Measurements from ENCODE around the gene FAM50A.

FAM50A gene

GRCh38 chrX:154432210-154432609, 11.7 kb upstream of the FAM50A start:
- peak overlapping the region; percentile 43; the same call in 1 of the 2 replicates for H3K27ac ChIP-seq
- TF ChIP-seq CTCF (conservative IDR thresholded peaks at IDR 0.05) = no peak

- TF ChIP-seq CTCF (conservative IDR thresholded peaks at IDR 0.05) = no peak
- H3K27ac ChIP-seq = no peak overlapping the region
Measured at GRCh38 chrX:154433605-154434004, 10.3 kb upstream of the FAM50A start.

GRCh38 chrX:154434394-154435168, 9.4 kb upstream of the FAM50A start:
- H3K27ac ChIP-seq = no peak overlapping the region
- no peak for TF ChIP-seq CTCF (conservative IDR thresholded peaks at IDR 0.05)

GRCh38 chrX:154435171-154435733, 8.7 kb upstream of the FAM50A start:
- TF ChIP-seq CTCF (conservative IDR thresholded peaks at IDR 0.05) = no peak
- H3K27ac ChIP-seq = no peak overlapping the region; the same call in 1 of the 2 replicates

- H3K27ac ChIP-seq = peak overlapping the region; percentile 84
- no peak for TF ChIP-seq CTCF (conservative IDR thresholded peaks at IDR 0.05)
Measured at GRCh38 chrX:154436374-154436982, 7.5 kb upstream of the FAM50A start.

- H3K27ac ChIP-seq = peak within 1 kb of the TSS; percentile 84
- TF ChIP-seq CTCF (conservative IDR thresholded peaks at IDR 0.05) = no peak
Measured at GRCh38 chrX:154436983-154437752, 6.8 kb upstream of the FAM50A start, which contains the start of gene GDI1. GDI1 (plus strand) TSS chrX:154437154; CDS start chrX:154437255, 101 bp downstream.
